ENCODE data around the gene PDE2A.

GRCh38 chr11:72639502-72640375 is 34.5 kb downstream of the PDE2A start:
- TF ChIP-seq CTCF (IDR thresholded peaks at IDR 0.05; ENCODE audit: insufficient read depth, low read depth, low read length) (no peak), EZH2 (IDR thresholded peaks at IDR 0.05; ENCODE audit: insufficient read depth, low read length) (no peak)

All from astrocyte (in vitro differentiated cells and primary cell).